HepG2 (cell line): ENCODE data around the gene CDS1. TPM values are rescaled to one million over a fixed set of nuclear protein-coding genes. Genes with fewer than 3 reads are reported as not detected.

Experiments used
- ARNT2 ChIP-seq: sonication (generic); formaldehyde crosslinking; IDR thresholded peaks from 2 replicates; pipeline ENCODE4 v1.8.0; 2022; ENCODE audit warnings: mild to moderate bottlenecking, low read depth, missing genetic modification reagents, moderate library complexity
- GPBP1L1 ChIP-seq: sonication (generic); formaldehyde crosslinking; IDR thresholded peaks from 2 replicates; pipeline ENCODE4 v1.5.0; 2020; ENCODE audit warnings: mild to moderate bottlenecking, missing genetic modification reagents
- HNRNPK ChIP-seq: fragments of 200-400 bp; formaldehyde crosslinking; IDR thresholded peaks from 2 replicates; pipeline ENCODE4 v1.6.1; 2018; ENCODE audit warnings: low read length, low read depth, moderate library complexity, mild to moderate bottlenecking; ENCODE audit not compliant: poor library complexity, severe bottlenecking
- NKX3-1 ChIP-seq: sonication (generic); formaldehyde crosslinking; IDR thresholded peaks from 2 replicates; pipeline ENCODE4 v1.5.0; 2020; ENCODE audit warnings: missing genetic modification reagents
- NR2F1 ChIP-seq, 2 experiments: fragments of 450-650 bp in 1 of 2; formaldehyde crosslinking in 1 of 2; IDR thresholded peaks; 2 replicates each; pipeline versions ENCODE4 v1.5.0 to v1.6.1; 2016 to 2020; ENCODE audit warnings: mild to moderate bottlenecking in 1 of 2, missing compliant biosample characterization in 1 of 2, missing genetic modification reagents in 1 of 2, moderate library complexity in 1 of 2
- PAX8 ChIP-seq: sonication (generic); formaldehyde crosslinking; IDR thresholded peaks from 2 replicates; pipeline ENCODE4 v1.8.0; 2022; ENCODE audit warnings: mild to moderate bottlenecking, missing genetic modification reagents, borderline replicate concordance
- SMAD9 ChIP-seq: sonication (generic); formaldehyde crosslinking; IDR thresholded peaks from 2 replicates; pipeline ENCODE4 v1.5.1; 2020; ENCODE audit warnings: mild to moderate bottlenecking, missing genetic modification reagents
- TEAD3 ChIP-seq: optimal IDR thresholded peaks from 2 replicates; pipeline ENCODE3; 2016; ENCODE audit warnings: borderline replicate concordance
- ZEB1 ChIP-seq: IDR thresholded peaks from 2 replicates; pipeline ENCODE4 v1.6.1; 2012; ENCODE audit warnings: mild to moderate bottlenecking, low read depth, inconsistent platforms; ENCODE audit not compliant: insufficient replicate concordance
- ZFP36L1 ChIP-seq: sonication (generic); formaldehyde crosslinking; IDR thresholded peaks from 2 replicates; pipeline ENCODE4 v1.8.0; 2022; ENCODE audit warnings: mild to moderate bottlenecking, missing genetic modification reagents, moderate library complexity
- ZMAT3 ChIP-seq: sonication (generic); formaldehyde crosslinking; conservative IDR thresholded peaks from 2 replicates; pipeline ENCODE4 v1.7.0; 2021; ENCODE audit warnings: missing genetic modification reagents
- ZNF501 ChIP-seq: sonication (generic); formaldehyde crosslinking; IDR thresholded peaks from 2 replicates; pipeline ENCODE4 v1.5.1; 2020; ENCODE audit warnings: mild to moderate bottlenecking, moderate library complexity, missing genetic modification reagents
- ZNF547 ChIP-seq: sonication (generic); formaldehyde crosslinking; IDR thresholded peaks from 2 replicates; pipeline ENCODE4 v1.5.1; 2020; ENCODE audit warnings: mild to moderate bottlenecking, missing genetic modification reagents
- ZNF891 ChIP-seq: sonication (generic); formaldehyde crosslinking; IDR thresholded peaks from 2 replicates; pipeline ENCODE4 v1.5.0; 2020; ENCODE audit warnings: mild to moderate bottlenecking, missing genetic modification reagents
- polyA plus RNA-seq, 8 experiments: library from polyadenylated mRNA; depleted of rRNA in 3 of 8; stranded (reverse) in 7 of 8; unstranded in 1 of 8; fragments of >200 nt; fragmentation: Illumina TruSeq in 4 of 8; extraction: Trizol in 4 of 8; gene quantifications; 2 replicates each; pipeline versions ENCODE4 v1.2.1 to v1.2.3, GENCODE V29; 2011 to 2016; ENCODE audit warnings: low read depth in 4 of 8, missing spikeins in 1 of 8, mixed read lengths in 1 of 8; ENCODE audit not compliant: insufficient read depth in 1 of 8
- total RNA-seq, 5 experiments: library from RNA; depleted of rRNA; stranded (reverse); fragments of >200 nt; fragmentation: Illumina TruSeq; extraction: Trizol; gene quantifications; 2 replicates each; pipeline ENCODE4 v1.2.3, GENCODE V29; 2016; ENCODE audit warnings: low read depth in 1 of 5
- TF ChIP-seq, protein P1 (sequence below): sonication (generic); formaldehyde crosslinking; IDR thresholded peaks from 2 replicates; pipeline ENCODE4 v1.9.0; 2021; ENCODE audit warnings: missing genetic modification reagents, borderline replicate concordance
- TF ChIP-seq, protein P2 (sequence below): sonication (generic); formaldehyde crosslinking; IDR thresholded peaks from 2 replicates; pipeline ENCODE4 v1.4.0; 2020; ENCODE audit warnings: missing genetic modification reagents
- TF ChIP-seq, protein P3 (sequence below): sonication (generic); formaldehyde crosslinking; IDR thresholded peaks from 2 replicates; pipeline ENCODE4 v1.5.1; 2020; ENCODE audit warnings: mild to moderate bottlenecking, missing genetic modification reagents, moderate library complexity

The CDS1 gene
- total and polyA plus RNA-seq, 2 of the 13 experiments (the other 11 are each of a cell fraction or from before 2014, with no cell fraction given), result 2.1 to 3.2 TPM

DNA sequence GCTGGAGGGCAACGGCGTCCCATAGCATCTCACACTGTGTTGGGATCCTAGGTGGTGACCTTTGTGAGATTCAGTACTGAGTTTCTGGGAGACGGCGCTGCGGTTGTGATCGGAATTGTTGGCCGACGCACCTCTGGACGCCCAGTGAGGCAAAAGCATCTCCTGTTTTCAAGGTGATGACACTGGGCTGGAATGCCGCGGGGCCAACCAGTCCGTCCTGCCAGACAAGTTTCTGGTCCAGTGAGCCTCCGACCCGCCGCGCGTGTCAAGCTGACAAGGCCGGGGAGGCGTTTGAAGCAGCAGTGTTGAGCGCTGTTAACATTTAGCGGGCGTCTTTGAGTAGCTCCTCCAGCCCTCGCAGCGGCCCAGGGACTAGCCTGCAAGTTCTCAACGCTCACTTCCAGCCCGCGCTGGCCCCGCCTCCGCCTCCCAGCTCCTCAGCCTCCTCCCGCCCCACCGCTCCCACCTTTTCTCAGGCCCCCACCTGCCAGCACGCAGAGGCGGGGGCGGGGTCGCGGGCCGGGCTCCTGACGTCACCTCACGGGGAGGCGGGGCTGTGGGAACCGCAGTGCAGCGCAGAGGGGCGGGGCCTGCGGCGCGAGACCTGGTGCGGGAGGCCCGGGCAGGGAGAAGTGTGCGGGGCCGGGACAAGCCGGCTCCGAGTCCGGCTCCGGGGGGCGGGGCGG, 482 bp upstream of the CDS1 start (continued):
- TF ChIP-seq ZMAT3 (CRISPR knock-in tag), result 0 out of 2 replicates have a peak, but pooled peaks have one; percentile 49
- no peak for TF ChIP-seq ZNF891 (CRISPR knock-in tag)
- TF ChIP-seq GPBP1L1, result no peak
- peak; percentile 54; the same call in 1 of the 2 replicates for TF ChIP-seq ZNF501 (CRISPR knock-in tag)
- 0 out of 2 replicates have a peak, but pooled peaks have one; percentile 36 for TF ChIP-seq ZFP36L1 (CRISPR knock-in tag)
- no peak for TF ChIP-seq ZNF547 (CRISPR knock-in tag)
- TF ChIP-seq PAX8, result no peak
- peak; percentile 50 for TF ChIP-seq HNRNPK
- TF ChIP-seq NR2F1 (CRISPR knock-in tag; IDR thresholded peaks at IDR 0.05), result no peak
- no peak for TF ChIP-seq NKX3-1 (CRISPR knock-in tag)
- TF ChIP-seq, protein P1, sequence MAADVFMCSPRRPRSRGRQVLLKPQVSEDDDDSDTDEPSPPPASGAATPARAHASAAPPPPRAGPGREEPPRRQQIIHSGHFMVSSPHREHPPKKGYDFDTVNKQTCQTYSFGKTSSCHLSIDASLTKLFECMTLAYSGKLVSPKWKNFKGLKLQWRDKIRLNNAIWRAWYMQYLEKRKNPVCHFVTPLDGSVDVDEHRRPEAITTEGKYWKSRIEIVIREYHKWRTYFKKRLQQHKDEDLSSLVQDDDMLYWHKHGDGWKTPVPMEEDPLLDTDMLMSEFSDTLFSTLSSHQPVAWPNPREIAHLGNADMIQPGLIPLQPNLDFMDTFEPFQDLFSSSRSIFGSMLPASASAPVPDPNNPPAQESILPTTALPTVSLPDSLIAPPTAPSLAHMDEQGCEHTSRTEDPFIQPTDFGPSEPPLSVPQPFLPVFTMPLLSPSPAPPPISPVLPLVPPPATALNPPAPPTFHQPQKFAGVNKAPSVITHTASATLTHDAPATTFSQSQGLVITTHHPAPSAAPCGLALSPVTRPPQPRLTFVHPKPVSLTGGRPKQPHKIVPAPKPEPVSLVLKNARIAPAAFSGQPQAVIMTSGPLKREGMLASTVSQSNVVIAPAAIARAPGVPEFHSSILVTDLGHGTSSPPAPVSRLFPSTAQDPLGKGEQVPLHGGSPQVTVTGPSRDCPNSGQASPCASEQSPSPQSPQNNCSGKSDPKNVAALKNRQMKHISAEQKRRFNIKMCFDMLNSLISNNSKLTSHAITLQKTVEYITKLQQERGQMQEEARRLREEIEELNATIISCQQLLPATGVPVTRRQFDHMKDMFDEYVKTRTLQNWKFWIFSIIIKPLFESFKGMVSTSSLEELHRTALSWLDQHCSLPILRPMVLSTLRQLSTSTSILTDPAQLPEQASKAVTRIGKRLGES (CRISPR knock-in tag), result no peak
- no peak for TF ChIP-seq ZEB1
- no peak for TF ChIP-seq TEAD3 (CRISPR knock-in tag)
- TF ChIP-seq SMAD9 (CRISPR knock-in tag), result no peak
- TF ChIP-seq, protein P2, sequence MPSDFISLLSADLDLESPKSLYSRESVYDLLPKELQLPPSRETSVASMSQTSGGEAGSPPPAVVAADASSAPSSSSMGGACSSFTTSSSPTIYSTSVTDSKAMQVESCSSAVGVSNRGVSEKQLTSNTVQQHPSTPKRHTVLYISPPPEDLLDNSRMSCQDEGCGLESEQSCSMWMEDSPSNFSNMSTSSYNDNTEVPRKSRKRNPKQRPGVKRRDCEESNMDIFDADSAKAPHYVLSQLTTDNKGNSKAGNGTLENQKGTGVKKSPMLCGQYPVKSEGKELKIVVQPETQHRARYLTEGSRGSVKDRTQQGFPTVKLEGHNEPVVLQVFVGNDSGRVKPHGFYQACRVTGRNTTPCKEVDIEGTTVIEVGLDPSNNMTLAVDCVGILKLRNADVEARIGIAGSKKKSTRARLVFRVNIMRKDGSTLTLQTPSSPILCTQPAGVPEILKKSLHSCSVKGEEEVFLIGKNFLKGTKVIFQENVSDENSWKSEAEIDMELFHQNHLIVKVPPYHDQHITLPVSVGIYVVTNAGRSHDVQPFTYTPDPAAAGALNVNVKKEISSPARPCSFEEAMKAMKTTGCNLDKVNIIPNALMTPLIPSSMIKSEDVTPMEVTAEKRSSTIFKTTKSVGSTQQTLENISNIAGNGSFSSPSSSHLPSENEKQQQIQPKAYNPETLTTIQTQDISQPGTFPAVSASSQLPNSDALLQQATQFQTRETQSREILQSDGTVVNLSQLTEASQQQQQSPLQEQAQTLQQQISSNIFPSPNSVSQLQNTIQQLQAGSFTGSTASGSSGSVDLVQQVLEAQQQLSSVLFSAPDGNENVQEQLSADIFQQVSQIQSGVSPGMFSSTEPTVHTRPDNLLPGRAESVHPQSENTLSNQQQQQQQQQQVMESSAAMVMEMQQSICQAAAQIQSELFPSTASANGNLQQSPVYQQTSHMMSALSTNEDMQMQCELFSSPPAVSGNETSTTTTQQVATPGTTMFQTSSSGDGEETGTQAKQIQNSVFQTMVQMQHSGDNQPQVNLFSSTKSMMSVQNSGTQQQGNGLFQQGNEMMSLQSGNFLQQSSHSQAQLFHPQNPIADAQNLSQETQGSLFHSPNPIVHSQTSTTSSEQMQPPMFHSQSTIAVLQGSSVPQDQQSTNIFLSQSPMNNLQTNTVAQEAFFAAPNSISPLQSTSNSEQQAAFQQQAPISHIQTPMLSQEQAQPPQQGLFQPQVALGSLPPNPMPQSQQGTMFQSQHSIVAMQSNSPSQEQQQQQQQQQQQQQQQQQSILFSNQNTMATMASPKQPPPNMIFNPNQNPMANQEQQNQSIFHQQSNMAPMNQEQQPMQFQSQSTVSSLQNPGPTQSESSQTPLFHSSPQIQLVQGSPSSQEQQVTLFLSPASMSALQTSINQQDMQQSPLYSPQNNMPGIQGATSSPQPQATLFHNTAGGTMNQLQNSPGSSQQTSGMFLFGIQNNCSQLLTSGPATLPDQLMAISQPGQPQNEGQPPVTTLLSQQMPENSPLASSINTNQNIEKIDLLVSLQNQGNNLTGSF (CRISPR knock-in tag), result no peak
- no peak for TF ChIP-seq ARNT2 (CRISPR knock-in tag)
- TF ChIP-seq, protein P3, sequence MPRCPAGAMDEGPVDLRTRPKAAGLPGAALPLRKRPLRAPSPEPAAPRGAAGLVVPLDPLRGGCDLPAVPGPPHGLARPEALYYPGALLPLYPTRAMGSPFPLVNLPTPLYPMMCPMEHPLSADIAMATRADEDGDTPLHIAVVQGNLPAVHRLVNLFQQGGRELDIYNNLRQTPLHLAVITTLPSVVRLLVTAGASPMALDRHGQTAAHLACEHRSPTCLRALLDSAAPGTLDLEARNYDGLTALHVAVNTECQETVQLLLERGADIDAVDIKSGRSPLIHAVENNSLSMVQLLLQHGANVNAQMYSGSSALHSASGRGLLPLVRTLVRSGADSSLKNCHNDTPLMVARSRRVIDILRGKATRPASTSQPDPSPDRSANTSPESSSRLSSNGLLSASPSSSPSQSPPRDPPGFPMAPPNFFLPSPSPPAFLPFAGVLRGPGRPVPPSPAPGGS (CRISPR knock-in tag), result no peak
